ENCODE measurements around the gene RRN3.
"Not testable (repeated sequence)": the region's sequence is repeated elsewhere in the genome, so short reads cannot be mapped to it uniquely, and the experiment has no call there.

The RRN3 gene

DNA sequence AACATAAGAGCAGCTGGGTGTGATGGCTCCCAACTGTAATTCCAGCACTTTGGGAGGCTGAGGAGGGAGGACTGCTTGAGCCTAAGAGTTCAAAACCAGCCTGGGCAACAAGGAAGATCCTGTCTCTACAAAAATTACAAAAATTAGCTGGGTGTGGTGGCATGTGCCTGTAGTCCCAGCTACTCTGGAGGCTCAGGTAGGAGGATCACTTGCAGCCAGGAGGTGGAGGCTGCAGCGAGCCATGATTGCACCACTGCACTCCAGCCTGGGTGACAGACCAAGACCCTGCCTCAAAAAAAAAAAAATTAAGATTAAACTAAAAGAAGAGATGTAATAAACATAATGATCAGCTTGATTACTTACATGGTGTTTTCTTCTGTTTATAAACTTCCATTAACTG, 43.6 kb downstream of the RRN3 start:
- DNase-seq = not testable (repeated sequence)

DNA sequence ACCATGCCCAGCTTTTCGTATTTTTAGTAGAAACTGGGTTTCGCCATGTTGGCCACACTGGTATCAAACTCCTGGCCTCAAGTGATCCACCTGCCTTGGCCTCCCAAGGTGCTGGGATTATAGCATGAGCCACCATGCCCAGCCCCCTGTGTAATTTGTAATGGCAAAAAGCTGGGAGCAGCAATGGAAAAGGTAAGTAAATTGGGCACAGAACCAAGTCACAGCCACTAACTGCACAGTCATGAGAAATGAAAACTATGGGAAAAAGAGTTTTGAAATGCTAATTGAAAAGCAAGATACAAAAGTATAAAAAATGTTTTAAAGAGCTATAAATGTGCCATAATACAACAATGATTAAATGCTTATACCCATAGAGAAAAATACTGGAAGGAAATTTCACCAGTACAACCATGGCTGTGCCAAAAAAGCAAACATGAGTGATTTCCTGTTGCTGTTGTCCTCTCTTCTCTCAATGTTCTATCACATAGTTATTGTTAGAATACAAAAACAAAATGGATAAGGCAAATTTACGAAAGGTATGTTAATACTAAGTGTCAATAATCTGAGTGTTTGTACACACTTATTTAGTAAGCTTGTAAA, 44.4 kb downstream of the RRN3 start:
- no peak for DNase-seq

DNA sequence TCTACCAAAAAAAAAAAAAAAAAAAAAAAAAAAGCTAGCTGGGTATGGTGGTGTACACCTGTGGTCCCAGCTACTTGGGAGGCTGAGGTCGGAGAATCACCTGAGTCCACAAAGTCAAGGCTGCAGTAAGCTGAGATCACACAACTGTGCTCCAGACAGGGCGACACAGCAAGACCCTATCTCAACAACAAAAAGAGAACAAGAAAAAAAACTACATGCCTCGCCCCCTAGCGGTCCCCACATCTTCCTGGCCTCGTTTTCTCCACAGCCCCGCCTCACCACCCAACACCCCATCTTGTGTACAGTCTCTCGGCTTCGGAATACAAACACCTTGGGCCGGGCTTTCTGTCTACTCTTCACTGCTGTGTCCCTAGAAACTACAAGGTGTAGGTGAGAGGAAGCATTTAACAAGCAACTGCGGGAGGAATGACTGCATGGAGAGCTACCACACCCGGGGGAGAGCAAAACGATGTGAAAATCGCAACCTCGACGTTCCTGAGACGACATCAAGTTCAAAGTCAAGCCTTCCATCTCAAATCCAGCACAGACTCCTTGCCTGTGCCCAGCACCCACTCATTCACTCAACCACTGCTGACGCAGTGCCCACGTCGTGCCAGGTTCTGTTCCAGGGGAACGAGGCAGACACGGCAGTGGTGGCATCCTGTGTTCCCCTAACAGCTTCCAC, 47.2 kb downstream of the RRN3 start:
- DNase-seq = no peak

- DNase-seq = not testable (repeated sequence)
These were observed 48.8 kb downstream of the RRN3 start for GRCh38 chr16:15045270-15045669.

DNA sequence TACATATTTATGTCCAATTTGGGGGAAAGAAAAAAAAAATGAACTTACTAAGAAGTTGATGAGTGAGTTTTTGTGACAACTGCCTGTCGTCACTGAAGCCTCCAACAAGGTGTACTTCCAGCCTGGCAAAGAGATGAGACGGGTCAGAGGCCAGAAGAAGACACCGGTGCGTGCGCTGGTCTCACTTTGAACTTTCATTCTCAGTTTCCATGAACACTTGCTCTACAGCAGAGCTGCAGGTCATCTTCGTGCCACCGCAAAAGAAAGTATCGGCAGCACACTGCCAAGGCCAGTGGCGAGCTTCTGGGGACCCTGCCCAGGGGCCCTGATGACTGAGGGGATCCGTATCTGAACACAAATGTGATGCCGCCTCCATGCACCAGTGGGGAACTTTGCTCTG, 49.8 kb downstream of the RRN3 start:
- DNase-seq = no peak

- no peak for DNase-seq
These were observed 50.7 kb downstream of the RRN3 start for GRCh38 chr16:15043344-15043743.

DNA sequence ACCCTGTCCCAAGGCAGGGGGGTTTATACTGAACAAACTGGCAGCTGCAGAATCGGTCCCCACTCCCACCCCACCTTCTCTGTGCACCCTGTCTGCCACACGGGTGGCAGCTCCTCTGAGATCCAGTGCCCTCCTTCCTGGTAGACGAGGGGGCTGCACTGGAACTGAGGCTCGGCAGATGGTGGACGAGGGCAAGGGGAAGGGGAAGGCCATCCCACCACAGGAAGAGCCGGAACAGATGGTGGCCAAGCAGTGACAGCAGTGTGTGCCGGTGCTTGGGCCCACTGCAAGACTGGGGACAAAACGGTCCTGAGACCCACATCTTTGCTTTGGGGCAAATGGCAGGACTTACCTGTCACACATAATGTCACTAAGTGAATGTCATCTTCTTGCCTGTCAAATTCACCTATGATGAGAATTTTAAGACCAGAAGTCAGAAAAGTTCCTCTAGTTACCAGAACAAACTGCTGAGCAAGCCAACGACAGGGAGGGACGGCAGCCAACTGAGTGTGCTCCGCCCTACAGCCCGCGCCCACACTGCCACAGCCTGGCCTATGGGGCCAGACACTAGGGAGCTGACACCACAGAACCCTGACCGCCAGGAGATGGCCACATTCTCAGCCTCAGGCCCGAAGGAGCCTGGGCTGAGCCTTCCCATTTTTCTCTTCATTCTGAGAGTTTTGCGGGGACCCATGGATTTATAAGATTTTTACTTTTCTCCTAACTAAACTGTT, 52.6 kb downstream of the RRN3 start:
- DNase-seq = no peak

GRCh38 chr16:15038689-15039088, 55.4 kb downstream of the RRN3 start:
- no peak for DNase-seq

DNA sequence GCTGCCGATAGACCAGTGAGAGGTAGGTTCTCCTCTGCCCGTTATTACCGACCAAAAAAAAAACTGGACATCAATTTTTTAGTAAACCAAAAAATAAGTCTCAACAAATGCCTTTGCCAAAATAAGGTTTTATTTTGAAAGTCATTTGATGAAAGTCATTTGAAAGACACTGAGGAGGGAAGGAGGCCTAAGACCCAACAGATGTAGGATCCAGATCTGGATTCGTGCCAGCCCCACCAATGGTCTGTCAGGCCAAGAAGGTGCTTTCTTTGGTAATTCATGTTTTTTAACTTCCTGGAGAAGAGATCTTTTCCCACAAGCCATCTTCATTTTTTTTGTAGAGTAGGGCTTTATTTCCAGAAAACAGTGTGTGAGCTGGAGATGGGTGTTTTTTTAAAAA, 56.3 kb downstream of the RRN3 start:
- no peak for DNase-seq

DNA sequence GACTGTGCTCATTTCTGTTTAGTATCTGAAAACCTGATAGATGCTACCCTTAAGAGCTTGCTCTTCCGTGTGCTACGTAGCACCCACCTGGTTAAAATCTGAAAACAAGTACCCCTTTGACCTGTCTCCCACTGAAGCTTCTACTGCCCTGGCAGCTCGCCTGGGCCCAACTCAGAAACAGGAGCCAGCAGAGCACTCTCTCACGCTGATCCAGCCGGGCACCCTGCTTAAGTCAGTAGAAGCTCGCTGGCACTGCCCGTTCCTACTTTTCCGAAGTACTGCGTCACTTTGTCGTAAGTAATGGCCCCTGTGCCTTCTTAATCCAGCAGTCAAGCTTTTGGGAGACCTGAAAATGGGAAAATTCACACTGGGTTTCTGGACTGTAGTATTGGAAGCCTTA, 57.1 kb downstream of the RRN3 start:
- no peak for DNase-seq

GRCh38 chr16:15035163-15035729, 58.8 kb downstream of the RRN3 start:
- DNase-seq = no peak

- DNase-seq = no peak
These were observed 59.6 kb downstream of the RRN3 start for GRCh38 chr16:15034266-15035162.

DNA sequence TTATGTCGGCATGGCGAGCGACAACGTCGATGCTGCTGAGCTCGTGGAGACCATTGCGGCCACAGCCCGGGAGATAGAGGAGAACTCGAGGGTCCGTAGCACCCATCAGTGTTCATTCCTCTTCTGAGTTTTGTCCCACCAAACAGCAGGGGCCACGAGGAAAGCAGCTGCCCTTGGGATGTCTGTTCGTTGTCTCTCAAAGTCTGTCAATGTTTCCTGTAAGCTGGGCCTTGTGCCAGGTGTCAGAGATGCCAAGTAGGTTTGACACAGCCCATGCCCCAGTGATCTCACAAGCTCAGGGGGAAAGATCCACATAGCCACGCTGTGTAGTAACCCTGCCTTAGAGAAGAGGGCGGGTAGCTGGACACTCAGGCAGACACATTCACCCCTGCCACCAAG, 60.8 kb downstream of the RRN3 start:
- DNase-seq = no peak

- DNase-seq = no peak
These were observed 61.3 kb downstream of the RRN3 start for GRCh38 chr16:15032547-15033308.

GRCh38 chr16:15031586-15031985, 62.5 kb downstream of the RRN3 start:
- DNase-seq = no peak

DNA sequence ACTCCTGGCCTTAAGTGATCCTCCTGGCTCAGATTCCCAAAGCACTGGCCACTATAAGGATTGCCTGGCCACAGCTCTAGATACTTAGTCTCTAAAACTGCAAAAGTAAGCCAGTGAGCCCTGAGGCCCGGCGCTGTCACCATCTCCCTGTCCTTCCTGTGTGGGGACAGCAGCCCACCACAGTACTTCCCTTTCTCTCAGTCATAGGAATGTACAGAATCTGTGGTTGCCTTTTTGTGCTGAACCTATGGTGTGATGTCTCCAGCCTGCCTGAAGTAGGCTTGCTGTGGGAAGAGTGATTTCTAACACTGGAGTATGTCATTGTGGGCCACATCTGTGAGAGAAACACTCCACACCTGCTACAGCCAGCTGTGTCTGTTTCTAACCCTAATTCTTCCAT, 62.9 kb downstream of the RRN3 start:
- DNase-seq = no peak

- not testable (repeated sequence) for DNase-seq
These were observed 64.3 kb downstream of the RRN3 start for GRCh38 chr16:15029749-15030148.

- DNase-seq = not testable (repeated sequence)
These were observed 65.0 kb downstream of the RRN3 start for GRCh38 chr16:15028801-15029698.

- DNase-seq = not testable (repeated sequence)
These were observed 65.7 kb downstream of the RRN3 start for GRCh38 chr16:15028345-15028715.

DNA sequence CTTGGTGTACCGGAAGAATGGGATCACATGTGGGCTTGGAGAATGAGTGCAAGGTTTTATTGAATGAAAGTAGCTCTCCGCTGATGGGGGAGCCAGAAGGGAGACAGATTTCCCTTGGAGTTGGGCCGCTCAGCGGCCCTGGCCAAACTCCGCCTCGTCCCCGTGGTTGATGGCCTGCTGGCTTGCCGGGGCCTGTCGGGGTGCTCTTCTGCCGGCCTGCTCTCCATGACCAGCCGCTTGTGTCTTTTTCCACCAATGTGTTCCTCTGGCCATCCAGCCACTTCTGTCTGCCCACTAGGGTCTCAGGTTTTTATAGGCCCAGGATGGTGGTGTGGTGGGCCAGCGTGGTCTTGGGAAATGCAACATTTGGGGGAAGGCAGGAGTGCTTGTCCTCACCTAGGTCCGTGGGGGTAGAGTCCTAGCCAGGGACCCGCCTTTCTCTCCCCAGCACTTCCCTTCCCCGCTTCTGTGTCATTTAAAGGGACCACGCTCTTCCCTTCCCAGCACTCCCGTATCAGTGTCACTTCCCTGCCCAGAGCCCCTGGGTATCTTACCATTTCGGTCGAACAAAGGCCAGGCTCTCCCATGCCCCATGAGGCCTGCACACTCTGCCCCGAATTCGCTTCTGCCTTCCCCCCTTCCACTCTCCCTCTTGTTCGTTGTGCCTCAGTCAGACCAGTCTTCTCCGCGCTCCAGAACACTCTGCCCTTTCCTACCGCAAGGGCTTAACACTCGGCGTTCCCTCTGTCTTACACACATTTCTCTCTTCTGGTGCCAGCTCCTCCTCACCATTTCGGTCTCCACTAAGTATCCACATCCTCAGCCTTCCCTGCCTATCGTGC, 66.3 kb downstream of the RRN3 start:
- DNase-seq = not testable (repeated sequence)

Measured in NCI-H446 (cell line).